Keratinocyte (primary cell): ENCODE measurements around the gene HSPA4L. TPM values are rescaled to one million over a fixed set of nuclear protein-coding genes. Genes with fewer than 3 reads are reported as not detected.

Experiments used
- DNase-seq: peaks from one replicate; pipeline ENCODE4 v3.0.0-alpha.2; 2011; ENCODE audit warnings: low read depth, missing footprints, low spot score
- FAIRE-seq: peaks from 2 replicates; lab custom pipeline; 2011; peaks lifted over from hg19 to GRCh38; lab: Jason Lieb, UNC
- H2AFZ ChIP-seq: 2 replicates; pipeline ENCODE4 v1.6.0; 2012; ENCODE audit warnings: low read length, control low read depth, inconsistent platforms; ENCODE audit not compliant: control insufficient read depth
- H3K27ac ChIP-seq: 2 replicates; pipeline ENCODE4 v1.5.1; 2011; ENCODE audit warnings: low read length; ENCODE audit not compliant: control insufficient read depth, insufficient read depth
- H3K27me3 ChIP-seq: 3 replicates; pipeline ENCODE4 v1.6.0; 2011; ENCODE audit warnings: low read length; ENCODE audit not compliant: control insufficient read depth, insufficient read depth; ENCODE audit errors: extremely low read depth
- H3K36me3 ChIP-seq, 2 experiments: 2 replicates in 1 of 2; 3 replicates in 1 of 2; pipeline ENCODE4 v1.5.1; 2011; ENCODE audit warnings: low read length in 2 of 2, mild to moderate bottlenecking in 1 of 2; ENCODE audit not compliant: control insufficient read depth in 2 of 2, insufficient read depth in 2 of 2; ENCODE audit errors: extremely low read depth in 1 of 2
- H3K4me1 ChIP-seq: 3 replicates; pipeline ENCODE4 v1.5.1; 2011; ENCODE audit warnings: low read length; ENCODE audit not compliant: control insufficient read depth, insufficient read depth; ENCODE audit errors: extremely low read depth
- H3K4me2 ChIP-seq: 3 replicates; pipeline ENCODE4 v1.6.0; 2011; ENCODE audit warnings: low read depth, low read length; ENCODE audit not compliant: control insufficient read depth, insufficient read depth; ENCODE audit errors: extremely low read depth
- H3K4me3 ChIP-seq, 3 experiments: fragments of 200-600 bp in 1 of 3; sonication (generic) in 1 of 3; 2 replicates in 2 of 3; 3 replicates in 1 of 3; pipeline ENCODE4 v1.5.1; 2011 to 2016; ENCODE audit warnings: low read length in 3 of 3, mild to moderate bottlenecking in 3 of 3, control low read depth in 2 of 3, inconsistent platforms in 1 of 3, low read depth in 1 of 3, mixed read lengths in 1 of 3, mixed run types in 1 of 3, moderate library complexity in 1 of 3; ENCODE audit not compliant: control insufficient read depth in 2 of 3, insufficient read depth in 2 of 3; ENCODE audit errors: extremely low read depth in 1 of 3
- H3K79me2 ChIP-seq: 2 replicates; pipeline ENCODE4 v1.6.0; 2012; ENCODE audit warnings: low read length; ENCODE audit not compliant: control insufficient read depth, insufficient read depth
- H3K9ac ChIP-seq: 3 replicates; pipeline ENCODE4 v1.6.0; 2011; ENCODE audit warnings: low read length; ENCODE audit not compliant: control insufficient read depth, insufficient read depth; ENCODE audit errors: extremely low read depth
- H3K9me1 ChIP-seq: 3 replicates; pipeline ENCODE4 v1.6.0; 2011; ENCODE audit warnings: low read length; ENCODE audit not compliant: control insufficient read depth, insufficient read depth; ENCODE audit errors: extremely low read depth
- H3K9me3 ChIP-seq: 2 replicates; pipeline ENCODE4 v1.5.1; 2012; ENCODE audit warnings: low read depth, low read length; ENCODE audit not compliant: control insufficient read depth
- H4K20me1 ChIP-seq: 3 replicates; pipeline ENCODE4 v1.6.0; 2011; ENCODE audit warnings: low read length; ENCODE audit not compliant: control insufficient read depth, insufficient read depth; ENCODE audit errors: extremely low read depth
- EZH2 ChIP-seq: IDR thresholded peaks from one replicate; pipeline ENCODE4 v1.6.1; 2012; ENCODE audit warnings: inconsistent platforms, mild to moderate bottlenecking, low read length, moderate library complexity
- dilution Hi-C: fragments of 300-500 bp; cut with MboI; formaldehyde crosslinking; loops from one replicate; pipeline ENCODE4 v1.7.0; 2020; ENCODE audit warnings: low sequenced_read_pairs; ENCODE audit not compliant: extremely low pct_ligation_motif_present
- polyA plus RNA-seq, 5 experiments: library from polyadenylated mRNA; depleted of rRNA in 3 of 5; stranded (reverse) in 3 of 5; stranded (forward) in 1 of 5; unstranded in 1 of 5; fragments of >200 nt; gene quantifications; 1 replicate in 1 of 5; 2 replicates in 3 of 5; 3 replicates in 1 of 5; pipeline versions ENCODE4 v1.2.1 to v1.2.3, GENCODE V29; 2011 to 2012; ENCODE audit warnings: missing spikeins in 2 of 5, low read depth in 1 of 5, low replicate concordance in 1 of 5
- TF ChIP-seq, protein P1 (sequence below), 3 experiments: IDR thresholded peaks in 1 of 3; conservative IDR thresholded peaks in 1 of 3; optimal IDR thresholded peaks in 1 of 3; 2 replicates in 2 of 3; 3 replicates in 1 of 3; pipeline versions ENCODE3 to v1.5.1; 2011; ENCODE audit warnings: low read length in 3 of 3, mild to moderate bottlenecking in 3 of 3, moderate library complexity in 2 of 3, control low read depth in 1 of 3, inconsistent platforms in 1 of 3; ENCODE audit not compliant: insufficient read depth in 2 of 3; ENCODE audit errors: extremely low read depth in 1 of 3

HSPA4L gene
- polyA plus RNA-seq, 1 donor (not counting 4 experiments of a cell fraction or from before 2014, with no cell fraction given) = 25.4 TPM

DNA sequence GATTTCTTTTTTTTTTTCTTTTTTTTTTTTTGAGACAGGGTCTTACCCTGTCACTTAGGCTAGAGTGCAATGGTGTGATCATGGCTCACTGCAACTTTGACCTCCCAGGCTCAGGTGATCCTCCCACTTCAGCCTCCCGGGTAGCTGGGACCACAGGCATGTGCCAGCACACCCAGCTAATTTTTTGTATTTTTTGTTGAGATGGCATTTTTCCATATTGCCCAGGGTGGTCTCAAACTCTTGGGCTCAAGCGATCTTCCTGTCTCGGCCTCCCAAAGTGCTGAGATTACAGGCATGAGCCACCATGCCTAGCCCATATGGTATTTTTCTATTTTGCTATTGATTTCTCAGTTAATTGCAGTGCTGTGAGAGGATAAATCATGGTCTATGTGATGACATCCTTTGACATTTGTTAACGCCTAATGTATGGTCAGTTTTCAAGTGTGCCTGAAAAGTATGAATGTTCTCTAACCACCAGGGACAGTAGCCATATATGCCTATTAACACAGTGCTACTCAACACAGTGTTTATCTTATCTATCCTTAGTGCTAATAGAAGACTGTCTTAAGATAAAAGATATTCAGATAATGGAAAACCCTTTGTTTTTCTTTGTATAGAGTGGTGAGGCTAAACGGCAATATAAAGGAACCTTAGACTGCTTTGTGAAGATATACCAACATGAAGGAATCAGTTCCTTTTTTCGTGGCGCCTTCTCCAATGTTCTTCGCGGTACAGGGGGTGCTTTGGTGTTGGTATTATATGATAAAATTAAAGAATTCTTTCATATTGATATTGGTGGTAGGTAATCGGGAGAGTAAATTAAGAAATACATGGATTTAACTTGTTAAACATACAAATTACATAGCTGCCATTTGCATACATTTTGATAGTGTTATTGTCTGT is 9.1 kb upstream of the HSPA4L start:
- Histone ChIP-seq H3K36me3 (no peaks in the 10 kb centered on the region), H3K9me1 (no peaks in the 10 kb centered on the region), H4K20me1 (no peaks in the 10 kb centered on the region), H3K27me3 (no peaks in the 10 kb centered on the region), H3K4me2 (no peak overlapping the region), H3K4me3 (no peak overlapping the region), H3K4me1 (peaks cover 9% of the 10 kb centered on the region), H3K9ac (no peak overlapping the region), H3K27ac (no peak overlapping the region), H2AFZ (no peak overlapping the region), H3K79me2 (no peaks in the 10 kb centered on the region), H3K9me3 (no peaks in the 10 kb centered on the region)
- dilution Hi-C loops = no loop called here
- FAIRE-seq (no peak), DNase-seq (no peak)
- no peak for TF ChIP-seq EZH2

DNA sequence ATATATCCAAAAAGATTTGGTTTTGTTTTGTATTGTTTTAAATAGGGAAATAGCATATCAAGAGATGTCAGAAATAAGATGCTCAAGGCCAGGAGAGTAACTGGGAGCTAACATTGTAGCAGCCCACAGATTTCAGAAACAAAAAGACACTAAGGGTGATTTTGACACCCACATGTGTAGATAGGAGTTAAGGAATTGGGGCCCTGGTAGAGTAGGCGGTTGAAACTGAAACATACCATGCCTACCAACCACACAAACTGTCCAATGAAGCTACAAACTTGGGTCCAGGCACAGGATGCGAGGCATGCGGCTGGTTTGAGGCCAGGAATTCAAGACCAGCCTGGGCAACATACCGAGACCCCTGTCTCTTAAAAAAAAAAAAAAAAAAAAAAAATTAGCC is 6.3 kb upstream of the HSPA4L start:
- Histone ChIP-seq H3K27me3 (no peaks in the 10 kb centered on the region), H4K20me1 (no peaks in the 10 kb centered on the region), H3K9ac (no peak overlapping the region), H3K4me1 (peaks cover 9% of the 10 kb centered on the region), H3K79me2 (no peaks in the 10 kb centered on the region), H3K27ac (no peak overlapping the region), H2AFZ (no peak overlapping the region), H3K4me3 (no peak overlapping the region), H3K9me1 (no peaks in the 10 kb centered on the region), H3K4me2 (no peak overlapping the region), H3K9me3 (no peaks in the 10 kb centered on the region), H3K36me3 (no peaks in the 10 kb centered on the region)
- dilution Hi-C loops = no loop called here
- TF ChIP-seq, protein P1, sequence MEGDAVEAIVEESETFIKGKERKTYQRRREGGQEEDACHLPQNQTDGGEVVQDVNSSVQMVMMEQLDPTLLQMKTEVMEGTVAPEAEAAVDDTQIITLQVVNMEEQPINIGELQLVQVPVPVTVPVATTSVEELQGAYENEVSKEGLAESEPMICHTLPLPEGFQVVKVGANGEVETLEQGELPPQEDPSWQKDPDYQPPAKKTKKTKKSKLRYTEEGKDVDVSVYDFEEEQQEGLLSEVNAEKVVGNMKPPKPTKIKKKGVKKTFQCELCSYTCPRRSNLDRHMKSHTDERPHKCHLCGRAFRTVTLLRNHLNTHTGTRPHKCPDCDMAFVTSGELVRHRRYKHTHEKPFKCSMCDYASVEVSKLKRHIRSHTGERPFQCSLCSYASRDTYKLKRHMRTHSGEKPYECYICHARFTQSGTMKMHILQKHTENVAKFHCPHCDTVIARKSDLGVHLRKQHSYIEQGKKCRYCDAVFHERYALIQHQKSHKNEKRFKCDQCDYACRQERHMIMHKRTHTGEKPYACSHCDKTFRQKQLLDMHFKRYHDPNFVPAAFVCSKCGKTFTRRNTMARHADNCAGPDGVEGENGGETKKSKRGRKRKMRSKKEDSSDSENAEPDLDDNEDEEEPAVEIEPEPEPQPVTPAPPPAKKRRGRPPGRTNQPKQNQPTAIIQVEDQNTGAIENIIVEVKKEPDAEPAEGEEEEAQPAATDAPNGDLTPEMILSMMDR (optimal IDR thresholded peaks at IDR 0.05 in 1 of 3, IDR thresholded peaks at IDR 0.05 in 1 of 3, conservative IDR thresholded peaks at IDR 0.05 in 1 of 3; ENCODE audit: extremely low read depth in 1 of 3, insufficient read depth in 2 of 3, low read length in 3 of 3) = no peak
- TF ChIP-seq EZH2 = no peak
- no peak for FAIRE-seq
- no peak for DNase-seq
